ENCODE measurements around the gene ISG20. TPM values are rescaled to one million over a fixed set of nuclear protein-coding genes. Genes with fewer than 3 reads are reported as not detected.

The ISG20 gene
- polyA plus RNA-seq, 2 of the 4 experiments (the other 2 are of a cell fraction) = 7.2 to 47.4 TPM

DNA sequence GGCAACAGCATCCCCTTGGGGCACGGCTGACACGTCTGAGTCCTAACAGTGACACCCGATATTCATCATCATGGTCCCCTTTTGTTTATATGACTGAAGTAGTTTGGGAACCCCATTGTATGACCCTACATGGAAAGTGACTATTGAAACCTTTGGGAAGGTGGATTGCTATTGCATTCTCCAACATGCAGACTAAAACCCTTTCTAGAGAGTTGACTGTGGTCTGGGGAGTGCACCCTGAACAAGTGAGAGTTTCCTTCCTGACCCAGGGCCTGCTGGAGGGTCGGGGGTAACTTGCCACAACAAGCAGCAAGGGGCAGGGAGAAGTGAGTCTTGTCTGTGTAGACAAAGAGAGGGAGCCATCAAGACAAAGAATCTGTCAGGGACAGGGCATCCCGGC is 54.4 kb downstream of the ISG20 start (continued):
- TF ChIP-seq, protein P1, sequence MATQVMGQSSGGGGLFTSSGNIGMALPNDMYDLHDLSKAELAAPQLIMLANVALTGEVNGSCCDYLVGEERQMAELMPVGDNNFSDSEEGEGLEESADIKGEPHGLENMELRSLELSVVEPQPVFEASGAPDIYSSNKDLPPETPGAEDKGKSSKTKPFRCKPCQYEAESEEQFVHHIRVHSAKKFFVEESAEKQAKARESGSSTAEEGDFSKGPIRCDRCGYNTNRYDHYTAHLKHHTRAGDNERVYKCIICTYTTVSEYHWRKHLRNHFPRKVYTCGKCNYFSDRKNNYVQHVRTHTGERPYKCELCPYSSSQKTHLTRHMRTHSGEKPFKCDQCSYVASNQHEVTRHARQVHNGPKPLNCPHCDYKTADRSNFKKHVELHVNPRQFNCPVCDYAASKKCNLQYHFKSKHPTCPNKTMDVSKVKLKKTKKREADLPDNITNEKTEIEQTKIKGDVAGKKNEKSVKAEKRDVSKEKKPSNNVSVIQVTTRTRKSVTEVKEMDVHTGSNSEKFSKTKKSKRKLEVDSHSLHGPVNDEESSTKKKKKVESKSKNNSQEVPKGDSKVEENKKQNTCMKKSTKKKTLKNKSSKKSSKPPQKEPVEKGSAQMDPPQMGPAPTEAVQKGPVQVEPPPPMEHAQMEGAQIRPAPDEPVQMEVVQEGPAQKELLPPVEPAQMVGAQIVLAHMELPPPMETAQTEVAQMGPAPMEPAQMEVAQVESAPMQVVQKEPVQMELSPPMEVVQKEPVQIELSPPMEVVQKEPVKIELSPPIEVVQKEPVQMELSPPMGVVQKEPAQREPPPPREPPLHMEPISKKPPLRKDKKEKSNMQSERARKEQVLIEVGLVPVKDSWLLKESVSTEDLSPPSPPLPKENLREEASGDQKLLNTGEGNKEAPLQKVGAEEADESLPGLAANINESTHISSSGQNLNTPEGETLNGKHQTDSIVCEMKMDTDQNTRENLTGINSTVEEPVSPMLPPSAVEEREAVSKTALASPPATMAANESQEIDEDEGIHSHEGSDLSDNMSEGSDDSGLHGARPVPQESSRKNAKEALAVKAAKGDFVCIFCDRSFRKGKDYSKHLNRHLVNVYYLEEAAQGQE (IDR thresholded peaks at IDR 0.05) = no peak
- TF ChIP-seq RAD21 (conservative IDR thresholded peaks at IDR 0.05 in 1 of 2, IDR thresholded peaks at IDR 0.05 in 1 of 2) = no peak
- no peak for TF ChIP-seq TFCP2L1 (CRISPR knock-in tag; IDR thresholded peaks at IDR 0.05)
- TF ChIP-seq HOXB5 (CRISPR knock-in tag; IDR thresholded peaks at IDR 0.05) = no peak

DNA sequence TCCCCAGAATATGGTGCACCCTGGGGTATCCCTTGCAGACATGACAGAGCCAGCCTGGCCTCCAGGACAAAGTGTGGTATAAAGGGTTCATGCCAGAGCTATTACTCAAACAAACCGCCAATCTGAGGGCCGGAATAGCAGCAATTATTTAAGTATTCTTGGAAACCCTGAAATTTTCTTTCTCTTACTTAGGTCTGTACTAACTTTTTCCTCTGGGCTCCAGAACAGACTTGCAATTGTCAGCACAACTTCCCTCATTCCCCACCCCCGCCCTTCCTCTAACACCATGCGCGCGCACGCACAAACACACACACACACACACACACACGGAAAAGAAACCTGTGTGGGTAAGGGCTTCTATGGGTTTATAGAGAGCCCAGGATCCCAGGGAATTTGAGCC is 56.3 kb downstream of the ISG20 start:
- no peak for ATAC-seq
- no peak for DNase-seq (ENCODE audit: low read depth in 1 of 2, low spot score in 1 of 2)
- TF ChIP-seq MAZ (IDR thresholded peaks at IDR 0.05; ENCODE audit: borderline replicate concordance, low read depth, low read length) (no peak), RAD21 (conservative IDR thresholded peaks at IDR 0.05 in 1 of 2, IDR thresholded peaks at IDR 0.05 in 1 of 2) (no peak), GATA3 (IDR thresholded peaks at IDR 0.05; ENCODE audit: borderline replicate concordance) (no peak)
- H3K4me1 ChIP-seq = no peaks in the 10 kb centered on the region
- ChIA-PET POLR2A (no interaction called here), CTCF (no interaction called here)
- no peak overlapping the region for H3K4me3 ChIP-seq
- no peak overlapping the region for H3K27ac ChIP-seq
- no peak overlapping the region for H3K4me2 ChIP-seq
- 60% methylated on average over 8 of the region's 8 CpGs for whole genome bisulfite sequencing (ENCODE audit: missing lambda C conversion rate)
- H3K9me3 ChIP-seq = no peaks in the 10 kb centered on the region
- FAIRE-seq = no peak

DNA sequence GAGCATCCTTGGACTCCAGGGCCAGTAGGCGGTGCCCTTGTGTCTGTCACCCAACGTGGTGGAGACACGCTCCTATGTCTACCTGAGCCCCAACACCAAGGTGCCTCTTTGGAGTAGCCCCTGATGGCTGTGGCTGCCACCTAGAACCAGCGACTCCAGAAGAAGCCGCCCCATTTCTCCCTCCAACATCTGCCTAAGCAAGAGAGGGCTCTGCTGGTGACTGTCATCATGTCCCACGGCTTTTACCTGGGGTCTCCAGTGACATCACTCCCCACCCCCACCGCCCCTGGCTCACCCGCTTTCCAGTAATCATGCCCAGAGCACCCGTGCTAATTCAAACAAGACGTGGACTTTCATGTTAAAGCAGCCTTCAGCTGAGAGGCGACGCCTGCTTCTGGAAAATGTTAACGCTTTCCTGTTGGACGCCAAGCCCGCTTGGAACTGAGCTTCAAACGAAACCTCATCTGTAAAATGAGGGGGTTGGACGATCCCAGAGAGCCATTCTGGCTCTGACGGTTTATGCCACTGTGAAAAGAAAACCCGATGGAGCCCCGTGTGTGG is 57.0 kb downstream of the ISG20 start:
- Histone ChIP-seq H3K4me3 (no peak overlapping the region), H3K27ac (no peak overlapping the region), H3K4me2 (no peak overlapping the region), H3K9me3 (no peaks in the 10 kb centered on the region), H3K4me1 (no peaks in the 10 kb centered on the region)
- FAIRE-seq (no peak), ATAC-seq (no peak), DNase-seq (ENCODE audit: low read depth in 1 of 2, low spot score in 1 of 2) (no peak)
- TF ChIP-seq HOXA7 (CRISPR knock-in tag; IDR thresholded peaks at IDR 0.05) (no peak), MAFK (IDR thresholded peaks at IDR 0.05; ENCODE audit: partially characterized antibody) (no peak), ZNF302 (CRISPR knock-in tag; IDR thresholded peaks at IDR 0.05) (no peak), NPAS2 (CRISPR knock-in tag; IDR thresholded peaks at IDR 0.05; ENCODE audit: borderline replicate concordance) (no peak), RAD21 (conservative IDR thresholded peaks at IDR 0.05 in 1 of 2, IDR thresholded peaks at IDR 0.05 in 1 of 2) (no peak), HDAC2 (IDR thresholded peaks at IDR 0.05) (no peak), SMC3 (IDR thresholded peaks at IDR 0.05) (no peak), PHF8 (IDR thresholded peaks at IDR 0.05; ENCODE audit: borderline replicate concordance, low read depth) (no peak), POLR2A (IDR thresholded peaks at IDR 0.05; ENCODE audit: low read length) (no peak)
- CTCF ChIA-PET = interaction anchor here (1.0 to 4.3 kb wide), 4 partner anchors 19 to 183 kb away, joined by 3 to 27 read pairs (median 8); no protein-coding TSS in a partner anchor
- POLR2A ChIA-PET = no interaction called here
- WGBS (ENCODE audit: missing lambda C conversion rate) = 46% methylated on average over 19 of the region's 20 CpGs

DNA sequence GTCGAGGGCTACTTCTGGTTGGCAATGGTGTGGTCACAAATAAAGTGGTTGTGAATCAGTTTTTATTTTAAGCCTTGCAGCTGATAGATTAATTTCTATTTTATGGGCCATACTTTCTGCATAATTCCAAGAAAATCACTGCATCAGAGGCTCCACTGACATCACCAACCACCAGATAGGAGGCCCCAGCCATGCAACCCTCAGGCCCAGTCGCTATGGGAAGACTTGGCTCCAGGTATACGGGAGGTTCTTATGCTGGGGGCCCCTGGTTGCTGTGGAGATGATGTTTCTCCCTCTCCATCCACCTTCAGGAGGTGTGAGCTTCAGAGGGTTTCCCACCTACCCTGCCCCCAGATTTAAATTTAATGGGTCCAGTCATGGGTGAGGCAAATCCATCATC is 57.4 kb downstream of the ISG20 start:
- H3K27ac ChIP-seq = no peak overlapping the region
- ATAC-seq (no peak), FAIRE-seq (no peak), DNase-seq (ENCODE audit: low read depth in 1 of 2, low spot score in 1 of 2) (no peak)
- H3K4me2 ChIP-seq = no peak overlapping the region
- ChIA-PET CTCF (interaction anchor here (0.9 to 4.3 kb wide), 5 partner anchors 8 to 182 kb away, joined by 3 to 27 read pairs (median 4); no protein-coding TSS in a partner anchor), POLR2A (no interaction called here)
- no peaks in the 10 kb centered on the region for H3K4me1 ChIP-seq
- no peak overlapping the region for H3K4me3 ChIP-seq
- TF ChIP-seq EP300 (IDR thresholded peaks at IDR 0.05) (no peak), RCOR1 (IDR thresholded peaks at IDR 0.05; ENCODE audit: low read depth, low read length) (no peak)
- no peaks in the 10 kb centered on the region for H3K9me3 ChIP-seq
- 22% methylated on average over 3 of the region's 3 CpGs for WGBS (ENCODE audit: missing lambda C conversion rate)

Measured in A549 (cell line).